Ovary (tissue), 3 donors: Measurements from ENCODE around the gene PADI6.

Source experiments
- EP300 ChIP-seq: sonication (generic); formaldehyde crosslinking; IDR thresholded peaks from one replicate; pipeline ENCODE4 v1.6.1; 2017; ENCODE audit warnings: antibody characterized with exemption
- POLR2A ChIP-seq: fragments of 450-650 bp; IDR thresholded peaks from one replicate; pipeline ENCODE4 v1.6.1; 2017; ENCODE audit warnings: antibody characterized with exemption, mild to moderate bottlenecking, moderate library complexity
- TF ChIP-seq, protein P1 (sequence below), 3 donors: fragments of 450-650 bp in 2 of 3; fragments of 200-600 bp in 1 of 3; IDR thresholded peaks; one replicate each; pipeline versions ENCODE4 v1.5.1 to v1.8.0; 2016 to 2022; ENCODE audit warnings: antibody characterized with exemption in 3 of 3, mild to moderate bottlenecking in 1 of 3
- donor health status: DM: no; HTN: no; CAD: no.

DNA sequence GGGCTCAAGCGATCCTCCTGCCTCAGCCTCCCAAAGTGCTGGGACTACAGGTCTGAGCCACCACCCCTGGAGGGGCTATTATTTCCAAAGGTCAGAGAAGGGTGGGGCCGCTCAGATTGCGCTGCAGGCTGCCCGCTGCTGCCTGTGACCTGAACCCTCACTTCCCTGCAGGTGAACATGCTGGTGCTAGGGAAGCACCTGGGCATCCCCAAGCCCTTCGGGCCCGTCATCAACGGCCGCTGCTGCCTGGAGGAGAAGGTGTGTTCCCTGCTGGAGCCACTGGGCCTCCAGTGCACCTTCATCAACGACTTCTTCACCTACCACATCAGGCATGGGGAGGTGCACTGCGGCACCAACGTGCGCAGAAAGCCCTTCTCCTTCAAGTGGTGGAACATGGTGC lies 8.6 kb upstream of the PADI6 start:
- TF ChIP-seq, protein P1, sequence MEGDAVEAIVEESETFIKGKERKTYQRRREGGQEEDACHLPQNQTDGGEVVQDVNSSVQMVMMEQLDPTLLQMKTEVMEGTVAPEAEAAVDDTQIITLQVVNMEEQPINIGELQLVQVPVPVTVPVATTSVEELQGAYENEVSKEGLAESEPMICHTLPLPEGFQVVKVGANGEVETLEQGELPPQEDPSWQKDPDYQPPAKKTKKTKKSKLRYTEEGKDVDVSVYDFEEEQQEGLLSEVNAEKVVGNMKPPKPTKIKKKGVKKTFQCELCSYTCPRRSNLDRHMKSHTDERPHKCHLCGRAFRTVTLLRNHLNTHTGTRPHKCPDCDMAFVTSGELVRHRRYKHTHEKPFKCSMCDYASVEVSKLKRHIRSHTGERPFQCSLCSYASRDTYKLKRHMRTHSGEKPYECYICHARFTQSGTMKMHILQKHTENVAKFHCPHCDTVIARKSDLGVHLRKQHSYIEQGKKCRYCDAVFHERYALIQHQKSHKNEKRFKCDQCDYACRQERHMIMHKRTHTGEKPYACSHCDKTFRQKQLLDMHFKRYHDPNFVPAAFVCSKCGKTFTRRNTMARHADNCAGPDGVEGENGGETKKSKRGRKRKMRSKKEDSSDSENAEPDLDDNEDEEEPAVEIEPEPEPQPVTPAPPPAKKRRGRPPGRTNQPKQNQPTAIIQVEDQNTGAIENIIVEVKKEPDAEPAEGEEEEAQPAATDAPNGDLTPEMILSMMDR (IDR thresholded peaks at IDR 0.05): no peak
- TF ChIP-seq EP300 (no peak), POLR2A (no peak)
